ENCODE measurements around the gene MPP2.

GRCh38 chr17:43860927-43861622 is 46.3 kb downstream of the MPP2 start:
- no peak for TF ChIP-seq CTCF (IDR thresholded peaks at IDR 0.05)
- no peak for TF ChIP-seq POLR2A (IDR thresholded peaks at IDR 0.05)
